GM21737 (cell line): ENCODE results near the gene NIT1.

Experiments
- ATAC-seq: cut with Tn5 transposase; IDR thresholded peaks from one replicate; pipeline ENCODE4 v1.9.1; 2021; ENCODE audit warnings: mild to moderate bottlenecking, moderate library complexity; ENCODE audit not compliant: unreplicated experiment

The NIT1 gene

DNA sequence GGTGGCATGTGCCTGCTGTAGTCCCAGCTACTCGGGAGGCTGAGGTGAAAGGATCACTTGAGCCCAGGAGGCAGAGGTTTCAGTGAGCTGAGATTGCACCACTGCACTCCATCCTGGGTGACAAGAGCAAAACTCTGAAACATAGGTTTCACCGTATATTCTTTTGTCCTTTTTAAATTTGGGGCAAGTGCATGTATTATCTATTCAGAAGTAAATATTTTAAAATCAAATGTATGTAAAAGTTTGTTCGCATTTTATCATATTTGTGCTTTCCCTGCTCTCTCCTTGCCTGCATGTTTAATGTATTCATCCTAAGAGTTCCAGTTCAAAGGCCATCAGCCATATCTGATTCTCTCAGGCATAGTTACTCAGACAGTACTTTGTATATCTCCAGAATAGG is 27.9 kb downstream of the NIT1 start:
- ATAC-seq: no peak

DNA sequence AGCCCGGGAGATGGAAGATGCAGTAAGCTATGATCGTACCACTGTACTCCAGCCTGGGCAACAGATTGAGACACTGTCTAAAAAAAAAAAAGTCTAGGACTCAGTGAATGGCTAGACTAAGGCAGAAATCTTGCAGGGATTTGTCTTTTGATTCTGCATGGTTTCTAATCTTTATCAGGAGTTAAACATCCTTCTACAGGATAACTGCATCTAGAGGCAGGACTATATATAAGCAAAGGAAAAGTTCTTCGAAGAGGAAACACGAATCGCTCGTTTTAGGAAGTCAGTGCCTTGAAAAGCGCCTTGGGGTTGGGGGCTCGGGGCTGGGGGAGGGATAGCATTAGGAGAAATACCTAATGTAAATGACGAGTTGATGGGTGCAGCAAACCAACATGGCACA is 35.3 kb downstream of the NIT1 start:
- no peak for ATAC-seq

DNA sequence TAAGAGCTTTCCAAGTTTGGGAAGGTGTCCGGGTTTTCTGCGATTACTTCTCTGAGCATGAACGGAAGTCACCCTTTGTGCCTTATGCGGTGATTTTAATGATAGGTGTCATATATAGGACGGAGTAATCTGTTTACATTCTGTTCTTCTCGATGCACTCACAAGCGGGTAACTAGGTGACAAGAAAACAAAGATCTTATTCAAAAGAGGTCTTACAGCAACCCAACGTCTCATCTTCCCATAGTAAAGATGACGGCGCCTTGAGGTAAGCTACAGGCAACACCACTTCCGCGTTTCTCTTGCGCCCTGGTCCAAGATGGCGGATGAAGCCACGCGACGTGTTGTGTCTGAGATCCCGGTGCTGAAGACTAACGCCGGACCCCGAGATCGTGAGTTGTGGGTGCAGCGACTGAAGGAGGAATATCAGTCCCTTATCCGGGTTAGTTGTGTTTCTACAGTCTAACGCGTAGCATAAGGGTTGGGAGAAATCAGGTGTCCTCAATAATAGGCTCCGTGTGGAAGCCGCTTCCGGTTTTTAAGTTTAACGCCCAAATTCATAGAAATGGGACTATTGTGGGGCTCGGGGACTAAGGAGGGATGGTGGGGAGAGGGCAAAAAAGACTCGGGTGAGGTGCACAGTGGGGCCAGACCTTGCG is 35.9 kb downstream of the NIT1 start, which contains the start of gene UFC1:
Gene UFC1, plus strand, starts transcription at position 297 of the 656 bp plus-strand sequence. Its CDS starts 20 bp downstream, at position 317.
- ATAC-seq: peak; percentile 85

DNA sequence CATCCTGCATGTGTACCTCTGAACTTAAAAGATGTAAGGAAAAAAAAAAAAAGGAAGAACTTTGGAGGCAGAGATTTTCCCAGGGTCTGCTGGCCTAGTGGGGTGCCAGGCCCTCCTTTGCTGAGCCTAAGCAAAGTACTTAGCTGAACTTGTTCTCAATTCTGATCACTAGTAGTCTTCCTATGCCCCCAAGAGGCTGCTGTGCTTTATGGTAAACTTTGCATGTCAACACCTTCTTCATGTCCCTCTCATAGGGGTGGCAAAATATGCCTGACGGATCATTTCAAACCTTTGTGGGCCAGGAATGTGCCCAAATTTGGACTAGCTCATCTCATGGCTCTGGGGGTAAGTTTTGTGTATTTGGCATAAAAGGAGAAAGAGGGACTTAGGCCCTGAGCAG is 40.0 kb downstream of the NIT1 start:
- ATAC-seq: no peak

DNA sequence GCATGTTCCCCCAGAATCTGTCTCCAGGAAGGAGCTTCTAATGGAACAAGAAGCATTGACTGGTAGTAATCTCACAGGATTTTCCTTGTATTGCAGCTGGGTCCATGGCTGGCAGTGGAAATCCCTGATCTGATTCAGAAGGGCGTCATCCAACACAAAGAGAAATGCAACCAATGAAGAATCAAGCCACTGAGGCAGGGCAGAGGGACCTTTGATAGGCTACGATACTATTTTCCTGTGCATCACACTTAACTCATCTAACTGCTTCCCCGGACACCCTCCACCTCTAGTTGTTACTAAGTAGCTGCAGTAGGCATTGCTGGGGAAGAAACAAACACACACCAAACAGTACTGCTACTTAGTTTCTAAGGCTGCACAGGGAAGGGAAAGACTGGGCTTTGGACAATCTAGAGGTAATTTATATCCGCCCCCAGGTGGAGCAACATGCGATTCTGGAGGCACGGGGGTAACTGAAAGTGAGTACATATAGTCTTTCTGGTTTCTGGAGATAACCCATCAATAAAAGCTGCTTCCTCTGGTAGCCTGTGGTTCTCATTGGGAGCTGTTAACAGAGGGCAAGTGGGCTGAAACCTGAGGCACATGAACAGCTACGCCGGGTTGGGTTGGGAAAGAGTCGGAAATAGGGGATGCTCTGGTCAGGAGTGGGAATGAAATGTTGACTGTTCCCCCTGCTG is 40.6 kb downstream of the NIT1 start:
- ATAC-seq: peak; percentile 6

DNA sequence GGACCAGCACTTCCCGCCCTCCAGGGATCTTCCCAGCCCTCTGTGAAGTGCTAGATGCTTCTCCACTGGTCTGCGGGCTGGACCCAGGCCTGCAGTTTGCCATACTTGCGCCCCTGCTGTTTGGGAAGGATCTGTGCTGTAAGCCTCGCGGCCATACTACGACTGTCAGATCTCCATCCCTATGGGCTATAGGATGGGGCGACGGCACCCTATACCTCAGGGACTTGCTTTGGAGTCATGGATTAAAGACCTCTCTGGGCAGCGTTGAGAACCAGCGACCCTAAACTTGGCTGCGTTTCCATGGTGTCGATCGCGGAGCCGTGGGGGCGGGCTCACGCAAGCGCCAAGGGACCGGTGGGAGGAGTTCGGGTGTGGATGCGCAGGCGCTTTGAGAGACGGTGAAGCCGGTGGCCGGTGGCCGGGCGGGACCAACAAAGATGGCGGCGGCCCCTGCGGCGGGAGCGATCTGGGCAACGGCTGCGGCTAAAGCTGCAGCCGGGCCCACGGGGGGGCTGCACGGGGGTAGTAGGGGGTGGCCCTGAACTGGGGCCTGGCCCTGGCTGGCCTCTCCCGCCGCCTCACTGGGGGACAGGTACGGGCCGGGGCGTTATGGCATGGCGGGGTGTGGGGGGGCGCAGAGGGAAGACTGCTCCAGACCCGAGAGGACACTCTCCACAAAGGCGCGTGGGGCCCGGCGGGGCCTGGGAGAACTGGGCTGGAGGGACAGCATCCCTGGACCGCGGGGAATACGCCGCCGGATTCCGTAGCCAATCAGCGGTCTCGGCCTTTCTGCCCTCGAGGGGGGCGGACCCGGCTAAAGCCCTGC is 41.4 kb downstream of the NIT1 start, which contains the start of gene USP21:
Gene USP21, plus strand, starts transcription at position 414 of the 826 bp plus-strand sequence. CDS start 1,141 bp downstream, outside the sequence.
- ATAC-seq: peak; percentile 69

DNA sequence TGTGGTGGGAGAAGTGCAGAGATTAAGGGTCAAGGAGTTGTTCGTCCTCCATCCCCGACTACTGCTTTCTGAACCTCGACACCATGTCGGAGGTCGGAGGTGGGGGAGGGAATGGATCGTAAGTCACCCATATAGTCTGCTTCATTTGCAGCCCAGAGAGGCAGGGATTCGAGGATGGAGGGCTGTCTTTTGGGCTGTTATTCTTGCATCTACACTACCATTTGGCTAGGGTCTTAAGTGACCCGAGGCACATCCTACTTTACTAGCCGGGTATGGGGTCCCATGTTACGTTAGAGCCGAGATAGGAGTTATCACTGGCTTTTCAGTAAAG is 42.0 kb downstream of the NIT1 start:
- ATAC-seq: no peak

DNA sequence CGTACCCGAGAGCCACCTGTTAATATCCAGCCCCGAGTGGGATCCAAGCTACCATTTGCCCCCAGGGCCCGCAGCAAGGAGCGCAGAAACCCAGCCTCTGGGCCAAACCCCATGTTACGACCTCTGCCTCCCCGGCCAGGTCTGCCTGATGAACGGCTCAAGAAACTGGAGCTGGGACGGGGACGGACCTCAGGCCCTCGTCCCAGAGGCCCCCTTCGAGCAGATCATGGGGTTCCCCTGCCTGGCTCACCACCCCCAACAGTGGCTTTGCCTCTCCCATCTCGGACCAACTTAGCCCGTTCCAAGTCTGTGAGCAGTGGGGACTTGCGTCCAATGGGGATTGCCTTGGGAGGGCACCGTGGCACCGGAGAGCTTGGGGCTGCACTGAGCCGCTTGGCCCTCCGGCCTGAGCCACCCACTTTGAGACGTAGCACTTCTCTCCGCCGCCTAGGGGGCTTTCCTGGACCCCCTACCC is 42.8 kb downstream of the NIT1 start:
- ATAC-seq: no peak

DNA sequence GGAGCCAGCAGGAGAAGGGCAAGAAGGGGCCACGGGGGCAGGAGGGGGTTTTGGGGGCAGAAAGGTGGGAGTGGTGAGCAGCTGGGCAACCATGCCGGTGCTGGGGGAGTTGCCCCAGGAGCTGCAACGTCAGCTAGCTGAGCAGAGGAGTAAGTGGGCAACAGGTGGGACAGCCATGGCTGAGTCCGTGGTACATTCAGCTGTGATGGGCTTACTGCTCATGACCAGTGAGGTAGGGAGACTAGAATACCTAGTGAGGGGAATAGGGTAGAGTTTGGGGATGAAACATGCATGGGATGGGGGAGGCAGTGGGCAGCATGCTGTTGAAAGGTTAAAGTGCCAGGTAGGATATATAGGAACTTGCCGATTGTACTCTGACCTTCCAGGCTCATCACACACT is 43.7 kb downstream of the NIT1 start:
- ATAC-seq: no peak

DNA sequence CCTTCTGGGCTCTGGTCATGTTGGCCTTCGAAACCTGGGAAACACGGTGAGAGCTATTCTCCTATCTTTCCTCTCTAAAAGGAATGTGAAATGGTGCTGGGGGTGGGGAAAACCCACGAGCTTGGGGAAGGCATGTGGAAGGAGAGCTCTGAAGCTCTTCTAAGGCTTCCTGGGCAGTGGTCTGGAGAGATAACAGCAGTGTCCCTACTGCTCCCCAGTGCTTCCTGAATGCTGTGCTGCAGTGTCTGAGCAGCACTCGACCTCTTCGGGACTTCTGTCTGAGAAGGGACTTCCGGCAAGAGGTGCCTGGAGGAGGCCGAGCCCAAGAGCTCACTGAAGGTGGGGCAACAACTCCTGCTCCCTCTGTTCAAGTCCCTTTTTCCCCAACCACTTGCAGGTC is 44.1 kb downstream of the NIT1 start:
- ATAC-seq: no peak

DNA sequence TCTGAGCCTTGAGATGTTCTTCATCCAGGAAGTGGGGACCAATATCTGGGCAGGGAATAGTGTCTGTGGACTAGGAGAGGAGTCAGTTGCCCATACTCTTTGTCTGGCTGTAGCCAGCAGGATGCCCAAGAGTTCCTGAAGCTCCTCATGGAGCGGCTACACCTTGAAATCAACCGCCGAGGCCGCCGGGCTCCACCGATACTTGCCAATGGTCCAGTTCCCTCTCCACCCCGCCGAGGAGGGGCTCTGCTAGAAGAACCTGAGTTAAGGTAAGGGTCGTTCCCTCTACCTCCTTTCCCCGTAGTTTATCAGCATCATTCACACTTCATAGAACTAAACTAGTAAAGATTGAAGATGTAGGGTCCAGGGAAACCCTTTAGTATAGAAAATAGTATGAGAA is 44.9 kb downstream of the NIT1 start:
- ATAC-seq: no peak

DNA sequence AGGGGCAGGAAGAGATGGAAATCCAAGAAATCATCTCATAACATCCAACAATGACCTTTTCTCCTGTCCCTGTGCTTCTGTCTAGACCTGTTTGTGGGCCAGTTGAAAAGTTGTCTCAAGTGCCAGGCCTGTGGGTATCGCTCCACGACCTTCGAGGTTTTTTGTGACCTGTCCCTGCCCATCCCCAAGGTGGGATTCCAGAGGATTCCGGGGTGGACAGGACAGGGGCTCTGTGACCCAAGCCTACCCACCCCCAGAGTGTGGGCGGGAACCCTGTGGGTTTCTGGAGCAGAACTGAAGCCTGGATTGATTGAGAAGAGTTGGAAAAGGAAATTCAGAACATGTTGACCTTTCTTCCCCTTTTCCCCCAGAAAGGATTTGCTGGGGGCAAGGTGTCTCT is 45.9 kb downstream of the NIT1 start:
- ATAC-seq: no peak

DNA sequence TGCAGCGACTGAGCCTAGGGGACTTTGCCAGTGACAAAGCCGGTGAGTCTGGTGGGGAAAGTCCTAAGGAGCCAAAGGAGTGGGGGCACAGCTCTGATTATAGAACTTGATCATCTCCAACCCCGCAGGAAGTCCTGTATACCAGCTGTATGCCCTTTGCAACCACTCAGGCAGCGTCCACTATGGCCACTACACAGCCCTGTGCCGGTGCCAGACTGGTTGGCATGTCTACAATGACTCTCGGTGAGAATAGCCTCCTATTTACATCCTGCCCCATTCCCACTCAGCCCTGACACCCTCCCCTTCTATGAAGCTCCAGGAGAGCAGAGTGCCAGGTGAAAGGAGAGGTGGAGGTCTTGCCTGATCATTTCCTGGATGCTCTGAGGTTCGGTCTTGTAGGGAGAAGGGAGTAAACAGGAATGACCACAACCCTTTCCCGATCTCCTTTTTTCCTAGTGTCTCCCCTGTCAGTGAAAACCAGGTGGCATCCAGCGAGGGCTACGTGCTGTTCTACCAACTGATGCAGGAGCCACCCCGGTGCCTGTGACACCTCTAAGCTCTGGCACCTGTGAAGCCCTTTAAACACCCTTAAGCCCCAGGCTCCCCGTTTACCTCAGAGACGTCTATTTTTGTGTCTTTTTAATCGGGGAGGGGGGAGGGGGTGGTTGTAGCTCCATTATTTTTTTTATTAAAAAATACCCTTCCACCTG is 47.2 kb downstream of the NIT1 start:
- no peak for ATAC-seq

DNA sequence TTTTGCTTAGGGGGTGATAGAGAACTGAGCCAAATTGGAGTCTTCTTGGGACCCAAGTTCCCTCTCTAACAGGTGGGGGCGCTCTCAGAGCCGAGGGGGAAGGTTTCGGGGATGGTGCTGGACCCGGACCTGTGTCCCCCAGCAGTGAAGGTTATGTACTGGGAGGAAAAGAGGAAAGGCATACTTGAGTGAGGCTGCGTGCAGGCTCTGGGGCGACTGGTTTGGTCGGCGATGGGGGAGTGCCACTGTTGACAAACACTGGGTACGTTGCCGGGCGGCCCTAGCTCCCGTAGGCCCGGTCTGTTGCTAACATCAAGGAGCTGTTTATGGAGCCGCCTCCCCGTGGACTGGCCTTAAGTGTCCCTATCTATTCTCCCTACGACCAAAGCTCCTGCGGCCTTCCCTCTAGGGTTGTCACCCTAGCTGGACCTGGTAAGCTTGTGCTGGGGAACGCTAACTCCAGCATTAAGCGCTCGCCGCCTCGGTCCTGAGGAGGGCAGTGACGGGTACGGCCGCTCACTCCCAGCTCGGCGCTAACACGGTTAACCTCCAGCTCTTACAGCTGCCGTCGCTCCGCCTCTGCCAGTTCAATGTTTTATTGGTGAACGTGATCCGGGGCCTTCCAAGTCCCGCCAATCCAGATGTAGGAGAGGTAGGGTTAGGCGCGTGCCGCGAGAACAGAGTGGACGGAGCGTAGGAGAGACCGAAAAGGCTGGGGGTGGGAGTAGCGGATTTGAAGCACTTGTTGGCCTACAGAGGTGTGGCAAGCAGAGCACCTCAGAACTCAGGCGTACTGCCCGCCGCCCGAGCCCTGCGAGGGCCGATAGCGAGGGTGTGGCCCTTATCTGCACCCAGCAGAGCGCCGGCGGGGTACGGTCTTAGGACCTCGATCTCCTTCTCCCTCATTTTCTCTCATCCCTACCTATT is 48.1 kb downstream of the NIT1 start, which contains the start of gene PPOX:
Gene PPOX, plus strand, starts transcription at position 685 of the 927 bp plus-strand sequence. CDS start 422 bp downstream, outside the sequence.
- ATAC-seq: peak; percentile 88

DNA sequence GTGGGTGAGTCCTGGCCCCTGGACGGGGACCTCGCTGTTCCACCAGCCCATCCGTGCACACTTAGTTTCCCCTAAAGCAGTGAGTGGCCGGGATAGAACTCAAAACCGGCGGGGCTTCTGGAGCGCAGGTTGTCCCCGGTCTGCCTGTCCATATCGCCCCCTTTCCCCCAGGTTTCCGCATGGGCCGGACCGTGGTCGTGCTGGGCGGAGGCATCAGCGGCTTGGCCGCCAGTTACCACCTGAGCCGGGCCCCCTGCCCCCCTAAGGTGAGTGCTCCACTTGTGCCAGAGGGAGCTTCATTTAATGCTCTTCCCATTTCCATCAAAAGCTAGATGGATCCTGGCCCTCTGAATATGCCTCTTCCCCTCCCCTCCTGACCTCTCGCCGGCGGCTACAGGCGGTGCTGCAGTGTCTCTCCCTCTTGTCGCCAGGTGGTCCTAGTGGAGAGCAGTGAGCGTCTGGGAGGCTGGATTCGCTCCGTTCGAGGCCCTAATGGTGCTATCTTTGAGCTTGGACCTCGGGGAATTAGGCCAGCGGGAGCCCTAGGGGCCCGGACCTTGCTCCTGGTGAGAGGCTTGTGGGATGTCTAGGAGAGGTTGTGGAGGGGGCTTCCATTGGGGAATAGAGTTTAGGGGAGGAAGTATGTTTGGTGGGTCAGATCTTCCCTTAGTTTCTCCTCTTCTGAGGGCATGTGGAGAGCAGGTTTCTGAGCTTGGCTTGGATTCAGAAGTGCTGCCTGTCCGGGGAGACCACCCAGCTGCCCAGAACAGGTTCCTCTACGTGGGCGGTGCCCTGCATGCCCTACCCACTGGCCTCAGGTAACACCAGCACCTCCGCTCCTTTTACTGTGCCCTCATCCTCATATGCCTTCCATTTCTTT is 49.0 kb downstream of the NIT1 start:
- ATAC-seq: no peak

DNA sequence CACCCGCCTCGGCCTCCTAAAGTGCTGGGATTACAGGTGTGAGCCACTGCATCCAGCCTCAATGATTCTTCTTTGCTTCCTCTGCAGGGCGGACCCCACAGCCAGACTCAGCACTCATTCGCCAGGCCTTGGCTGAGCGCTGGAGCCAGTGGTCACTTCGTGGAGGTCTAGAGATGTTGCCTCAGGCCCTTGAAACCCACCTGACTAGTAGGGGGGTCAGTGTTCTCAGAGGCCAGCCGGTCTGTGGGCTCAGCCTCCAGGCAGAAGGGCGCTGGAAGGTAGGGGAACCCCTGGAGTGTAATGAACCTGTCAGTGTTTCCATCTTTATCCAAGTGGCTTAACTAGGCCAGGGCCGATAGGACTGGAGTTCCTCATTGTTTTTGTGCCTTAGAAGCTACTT is 51.0 kb downstream of the NIT1 start:
- no peak for ATAC-seq
